Kidney (tissue), 14 donors: Measurements from ENCODE around the gene MARVELD1. TPM values are rescaled to one million over a fixed set of nuclear protein-coding genes. Genes with fewer than 3 reads are reported as not detected.
A peak's percentile ranks its signal among the peaks of the same experiment; 100 is the strongest.

Experiments used
- DNase-seq, 5 donors: peaks; one replicate each; pipeline ENCODE4 v3.0.0-alpha.2; 2013 to 2020
- FAIRE-seq: peaks from 2 replicates; lab custom pipeline; 2012; peaks lifted over from hg19 to GRCh38; lab: Jason Lieb, UNC
- H3K27ac ChIP-seq, 2 donors: one replicate each; pipeline ENCODE4 v1.7.0; 2013; ENCODE audit warnings: low read depth in 2 of 2, low read length in 2 of 2, inconsistent platforms in 1 of 2
- H3K27me3 ChIP-seq: one replicate; pipeline ENCODE4 v1.7.1; 2013; ENCODE audit warnings: low read length, inconsistent platforms; ENCODE audit not compliant: control insufficient read depth, insufficient read depth
- H3K36me3 ChIP-seq, 3 donors: one replicate each; pipeline versions ENCODE4 v1.7.0 to v1.7.1; 2013; ENCODE audit warnings: low read length in 3 of 3, control low read depth in 1 of 3, inconsistent platforms in 1 of 3; ENCODE audit not compliant: insufficient read depth in 3 of 3, control insufficient read depth in 2 of 3
- H3K4me1 ChIP-seq, 3 donors: one replicate each; pipeline versions ENCODE4 v1.7.0 to v1.7.1; 2013; ENCODE audit warnings: low read length in 3 of 3, inconsistent platforms in 1 of 3, low read depth in 1 of 3; ENCODE audit not compliant: control insufficient read depth in 2 of 3, insufficient read depth in 2 of 3
- H3K4me3 ChIP-seq, 3 donors: one replicate each; pipeline versions ENCODE4 v1.7.0 to v1.8.1; 2013; ENCODE audit warnings: low read length in 3 of 3, control low read depth in 1 of 3, inconsistent platforms in 1 of 3
- H3K9ac ChIP-seq, 3 donors: one replicate each; pipeline versions ENCODE4 v1.7.0 to v1.7.1; 2013; ENCODE audit warnings: low read length in 3 of 3, control low read depth in 1 of 3, inconsistent platforms in 1 of 3
- H3K9me3 ChIP-seq, 3 donors: one replicate each; pipeline versions ENCODE4 v1.7.0 to v1.7.1; 2013; ENCODE audit warnings: low read length in 3 of 3, control low read depth in 1 of 3, inconsistent platforms in 1 of 3; ENCODE audit not compliant: control insufficient read depth in 2 of 3, insufficient read depth in 1 of 3
- intact Hi-C: fragments of 100-400 bp; cut with DNase I; formaldehyde crosslinking; loops from one replicate; pipeline ENCODE4 v1.11.1; 2022
- polyA plus RNA-seq: library from polyadenylated mRNA; stranded (reverse); fragments of 350-450 nt; fragmentation: Illumina TruSeq; extraction: RNeasy Lipid Tissue Mini Kit (QIAGEN cat#74804); gene quantifications from one replicate; pipeline ENCODE4 v1.2.3, GENCODE V29; 2014; ENCODE audit warnings: low read depth, low replicate concordance; ENCODE audit not compliant: insufficient read depth
- total RNA-seq: library from RNA; stranded (reverse); fragmentation: NEBNext Ultra II Directional; extraction: Animal tissue kit (Norgen Biotek cat#: 25700); gene quantifications from one replicate; pipeline ENCODE4 v1.2.1, GENCODE V29; 2021
- TF ChIP-seq, protein P1 (sequence below): IDR thresholded peaks from 3 replicates; pipeline ENCODE4 v1.5.1; 2012; ENCODE audit warnings: mild to moderate bottlenecking, moderate library complexity, borderline replicate concordance; ENCODE audit not compliant: insufficient read depth; ENCODE audit errors: extremely low read depth
- donor health status: control.
- donor health status: control.
- donor health status: control.
- donor health status: control.
- donor health status: control.
- donor health status: DM: yes; HTN: yes; CAD: no.
- donor health status: Normal renal cell carcinoma (clear cell type).

Gene MARVELD1
- total and polyA plus RNA-seq, 2 donors from 2014 or later: 8.3 to 43.2 TPM

DNA sequence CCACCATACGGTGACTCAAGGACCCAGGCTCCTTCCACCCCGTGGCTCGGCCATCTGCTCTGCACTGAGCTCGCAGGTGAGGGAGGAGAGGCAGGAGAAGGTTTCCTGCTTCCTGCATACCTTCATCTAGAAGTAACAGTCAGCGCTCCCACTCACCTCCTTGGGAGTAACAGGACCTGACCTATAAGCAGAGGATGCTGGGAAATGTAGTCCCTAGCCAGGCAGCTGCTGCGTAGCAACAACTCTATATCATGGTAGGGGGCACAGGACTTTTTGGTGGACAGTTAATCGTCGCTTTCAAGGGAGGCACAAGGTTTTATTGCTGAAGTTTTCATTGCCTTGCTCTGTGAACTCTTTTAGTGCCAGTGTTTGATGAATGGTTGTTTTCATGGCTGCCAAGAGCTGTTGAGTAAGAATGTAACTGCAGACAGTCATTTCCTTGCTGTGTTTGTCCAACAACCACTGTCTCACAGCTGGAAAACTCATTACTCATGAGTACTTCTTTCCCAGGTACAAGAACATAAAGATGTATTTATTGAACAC, 13.2 kb downstream of the MARVELD1 start:
- intact Hi-C loops: no loop called here
- H3K27me3 ChIP-seq: no peaks in the 10 kb centered on the region
- no peak overlapping the region for H3K9ac ChIP-seq
- no peak for FAIRE-seq
- H3K27ac ChIP-seq: no peak overlapping the region
- TF ChIP-seq, protein P1, sequence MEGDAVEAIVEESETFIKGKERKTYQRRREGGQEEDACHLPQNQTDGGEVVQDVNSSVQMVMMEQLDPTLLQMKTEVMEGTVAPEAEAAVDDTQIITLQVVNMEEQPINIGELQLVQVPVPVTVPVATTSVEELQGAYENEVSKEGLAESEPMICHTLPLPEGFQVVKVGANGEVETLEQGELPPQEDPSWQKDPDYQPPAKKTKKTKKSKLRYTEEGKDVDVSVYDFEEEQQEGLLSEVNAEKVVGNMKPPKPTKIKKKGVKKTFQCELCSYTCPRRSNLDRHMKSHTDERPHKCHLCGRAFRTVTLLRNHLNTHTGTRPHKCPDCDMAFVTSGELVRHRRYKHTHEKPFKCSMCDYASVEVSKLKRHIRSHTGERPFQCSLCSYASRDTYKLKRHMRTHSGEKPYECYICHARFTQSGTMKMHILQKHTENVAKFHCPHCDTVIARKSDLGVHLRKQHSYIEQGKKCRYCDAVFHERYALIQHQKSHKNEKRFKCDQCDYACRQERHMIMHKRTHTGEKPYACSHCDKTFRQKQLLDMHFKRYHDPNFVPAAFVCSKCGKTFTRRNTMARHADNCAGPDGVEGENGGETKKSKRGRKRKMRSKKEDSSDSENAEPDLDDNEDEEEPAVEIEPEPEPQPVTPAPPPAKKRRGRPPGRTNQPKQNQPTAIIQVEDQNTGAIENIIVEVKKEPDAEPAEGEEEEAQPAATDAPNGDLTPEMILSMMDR: no peak
- no peaks in the 10 kb centered on the region for H3K9me3 ChIP-seq
- peak in 4 of 5 donors; percentile 68 to 92 (median 84) for DNase-seq
- peak overlapping the region; percentile 27 to 55 (median 35) for H3K4me3 ChIP-seq
- H3K4me1 ChIP-seq: no peaks in the 10 kb centered on the region
- H3K36me3 ChIP-seq: no peaks in the 10 kb centered on the region

DNA sequence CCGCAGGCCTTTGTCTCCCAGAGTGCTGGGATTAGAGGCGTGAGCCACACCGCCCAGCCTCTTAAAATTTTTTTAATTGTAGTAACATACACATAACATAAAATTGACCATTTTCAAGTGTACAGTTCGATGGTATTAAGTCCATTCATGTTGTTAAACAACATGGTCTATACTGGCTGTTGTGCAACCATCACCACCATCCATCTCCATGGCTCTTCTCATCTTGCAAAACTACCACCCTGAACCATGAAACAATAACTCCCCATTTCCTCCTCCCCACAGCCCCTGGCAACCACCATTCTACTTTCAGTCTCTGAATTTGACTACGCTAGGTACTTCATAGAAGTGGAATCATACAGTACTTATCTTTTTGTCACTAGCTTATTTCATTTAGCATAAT, 15.5 kb downstream of the MARVELD1 start:
- DNase-seq: no peak
- Histone ChIP-seq H3K27me3 (no peaks in the 10 kb centered on the region), H3K9ac (no peak overlapping the region), H3K4me1 (no peaks in the 10 kb centered on the region), H3K36me3 (no peaks in the 10 kb centered on the region), H3K9me3 (no peaks in the 10 kb centered on the region), H3K4me3 (no peak overlapping the region), H3K27ac (no peak overlapping the region)
- TF ChIP-seq, protein P1: no peak
- no peak for FAIRE-seq
- intact Hi-C loops: no loop called here

GRCh38 chr10:97731346-97732051, 18.0 kb downstream of the MARVELD1 start:
- no peak overlapping the region for H3K9ac ChIP-seq
- intact Hi-C loops: no loop called here
- FAIRE-seq: peak; percentile 37
- peak in 4 of 5 donors; percentile 67 to 93 (median 82) for DNase-seq
- H3K27ac ChIP-seq: no peak overlapping the region
- H3K9me3 ChIP-seq: no peaks in the 10 kb centered on the region
- no peaks in the 10 kb centered on the region for H3K36me3 ChIP-seq
- TF ChIP-seq, protein P1: peak; percentile 86
- H3K27me3 ChIP-seq: no peaks in the 10 kb centered on the region
- no peak overlapping the region for H3K4me3 ChIP-seq
- peaks cover 0 to 1% (median 0%) of the 10 kb centered on the region in 3 donors for H3K4me1 ChIP-seq

- Histone ChIP-seq H3K4me1 (peaks cover 0 to 4% (median 3%) of the 10 kb centered on the region in 3 donors), H3K4me3 (no peak overlapping the region), H3K27ac (no peak overlapping the region), H3K27me3 (no peaks in the 10 kb centered on the region), H3K9me3 (no peaks in the 10 kb centered on the region), H3K9ac (no peak overlapping the region), H3K36me3 (no peaks in the 10 kb centered on the region)
- TF ChIP-seq, protein P1: no peak
- FAIRE-seq: no peak
- DNase-seq: no peak
- intact Hi-C loops: no loop called here
These were observed 18.5 kb downstream of the MARVELD1 start for GRCh38 chr10:97732052-97732359.
